Gastroesophageal sphincter (tissue), 4 donors: ENCODE results near the gene TRPC4AP. TPM values are rescaled to one million over a fixed set of nuclear protein-coding genes. Genes with fewer than 3 reads are reported as not detected.
A peak's percentile ranks its signal among the peaks of the same experiment; 100 is the strongest.

Experiments
- ATAC-seq: fragments of 150-250 bp; one replicate; pipeline ENCODE4 v1.9.1; 2016; ENCODE audit warnings: mild to moderate bottlenecking, moderate library complexity
- H3K27ac ChIP-seq, 4 donors: fragments of 200-600 bp; sonication (generic) in 3 of 4; 1 replicate in 3 of 4; 2 replicates in 1 of 4; pipeline ENCODE4 v1.5.1; 2016 to 2019
- H3K27me3 ChIP-seq: fragments of 200-600 bp; sonication (generic); one replicate; pipeline ENCODE4 v1.5.1; 2019
- H3K36me3 ChIP-seq, 2 donors: fragments of 200-600 bp; sonication (generic); one replicate each; pipeline ENCODE4 v1.5.1; 2019; ENCODE audit warnings: control low read depth in 1 of 2
- H3K4me1 ChIP-seq, 3 donors: fragments of 200-600 bp; sonication (generic); 1 replicate in 2 of 3; 2 replicates in 1 of 3; pipeline ENCODE4 v1.5.1; 2016 to 2019; ENCODE audit warnings: control low read depth in 2 of 3
- H3K4me3 ChIP-seq, 2 donors: fragments of 200-600 bp; sonication (generic); one replicate each; pipeline ENCODE4 v1.5.1; 2019; ENCODE audit warnings: mild to moderate bottlenecking in 1 of 2, moderate library complexity in 1 of 2
- H3K9me3 ChIP-seq, 3 donors: fragments of 200-600 bp; sonication (generic); one replicate each; pipeline ENCODE4 v1.5.1; 2017 to 2019; ENCODE audit warnings: control low read depth in 2 of 3
- CTCF ChIP-seq, 4 experiments: fragments of 200-600 bp in 2 of 4; fragments of 450-650 bp in 2 of 4; sonication (generic) in 1 of 4; IDR thresholded peaks; one replicate each; pipeline ENCODE4 v1.5.1; 2017 to 2019; ENCODE audit warnings: antibody characterized with exemption in 4 of 4, mild to moderate bottlenecking in 2 of 4, moderate library complexity in 2 of 4
- EP300 ChIP-seq: sonication (generic); formaldehyde crosslinking; IDR thresholded peaks from one replicate; pipeline ENCODE4 v1.6.1; 2017; ENCODE audit warnings: antibody characterized with exemption, mild to moderate bottlenecking
- POLR2A ChIP-seq, 2 donors: fragments of 450-650 bp; IDR thresholded peaks; one replicate each; pipeline ENCODE4 v1.6.1; 2017; ENCODE audit warnings: antibody characterized with exemption in 2 of 2, mild to moderate bottlenecking in 2 of 2, moderate library complexity in 1 of 2
- POLR2AphosphoS5 ChIP-seq: sonication (generic); formaldehyde crosslinking; IDR thresholded peaks from one replicate; pipeline ENCODE4 v1.6.1; 2017; ENCODE audit warnings: antibody characterized with exemption
- WGBS, 2 donors: methylation state at CpG; one replicate each; pipeline ENCODE4 v1.1.5; 2018; ENCODE audit warnings: low coverage in 1 of 2; 5-methylcytosine and 5-hydroxymethylcytosine counted together
- total RNA-seq, 4 donors: library from RNA; depleted of rRNA; stranded (reverse); fragments of >200 nt; gene quantifications; one replicate each; pipeline ENCODE4 v1.1.0, GENCODE V29; 2016

TRPC4AP gene
- total RNA-seq, 4 donors from 2014 or later: 47.5 to 57.1 (median 52.4) TPM

- Histone ChIP-seq H3K9me3 (no peaks in the 10 kb centered on the region), H3K27ac (no peak overlapping the region), H3K27me3 (no peaks in the 10 kb centered on the region), H3K4me3 (no peak overlapping the region), H3K36me3 (peaks cover 0 to 96% of the 10 kb centered on the region in 2 donors), H3K4me1 (peaks cover 0 to 16% (median 7%) of the 10 kb centered on the region in 3 donors)
- TF ChIP-seq POLR2AphosphoS5 (no peak), POLR2A (IDR thresholded peaks at IDR 0.05) (no peak), EP300 (no peak), CTCF (IDR thresholded peaks at IDR 0.05) (no peak)
- WGBS, 2 donors: 95 to 96% methylated on average over 4 to 11 of the region's 25 CpGs
- no peak for ATAC-seq
These were observed 93.6 kb downstream of the TRPC4AP start for GRCh38 chr20:34999021-34999451.

GRCh38 chr20:34998331-34998950 is 94.2 kb downstream of the TRPC4AP start:
- Histone ChIP-seq H3K27ac (no peak overlapping the region), H3K27me3 (no peaks in the 10 kb centered on the region), H3K4me1 (peaks cover 0 to 16% (median 7%) of the 10 kb centered on the region in 3 donors), H3K4me3 (no peak overlapping the region), H3K9me3 (no peaks in the 10 kb centered on the region), H3K36me3 (peaks cover 0 to 96% of the 10 kb centered on the region in 2 donors)
- ATAC-seq: no peak
- whole genome bisulfite sequencing, 2 donors: 91% methylated on average over 8 of the region's 28 CpGs; no CpG with 5 or more reads in 1 of the 2 donors
- TF ChIP-seq POLR2AphosphoS5: no peak
- no peak for TF ChIP-seq EP300
- TF ChIP-seq CTCF (IDR thresholded peaks at IDR 0.05): no peak
- no peak for TF ChIP-seq POLR2A (IDR thresholded peaks at IDR 0.05)

GRCh38 chr20:34997774-34998173 is 94.8 kb downstream of the TRPC4AP start:
- peaks cover 0 to 96% of the 10 kb centered on the region in 2 donors for H3K36me3 ChIP-seq
- H3K4me3 ChIP-seq: no peak overlapping the region
- TF ChIP-seq CTCF (IDR thresholded peaks at IDR 0.05) (no peak), POLR2A (IDR thresholded peaks at IDR 0.05) (no peak), EP300 (no peak), POLR2AphosphoS5 (no peak)
- peak overlapping the region in 1 of 4 donors; percentile 6 for H3K27ac ChIP-seq
- no peaks in the 10 kb centered on the region for H3K9me3 ChIP-seq
- ATAC-seq: no peak
- WGBS, 2 donors: 92 to 100% methylated on average over 2 of the region's 2 CpGs
- peaks cover 0 to 16% (median 7%) of the 10 kb centered on the region in 3 donors for H3K4me1 ChIP-seq
- no peaks in the 10 kb centered on the region for H3K27me3 ChIP-seq

- H3K9me3 ChIP-seq: no peaks in the 10 kb centered on the region
- peak overlapping the region in 1 of 2 donors; percentile 16 for H3K4me3 ChIP-seq
- TF ChIP-seq POLR2A (IDR thresholded peaks at IDR 0.05) (no peak), CTCF (IDR thresholded peaks at IDR 0.05) (peak in 1 of 4 experiments; percentile 31)
- no peaks in the 10 kb centered on the region for H3K27me3 ChIP-seq
- H3K36me3 ChIP-seq: peaks cover 0 to 92% of the 10 kb centered on the region in 2 donors
- ATAC-seq: peak; percentile 87
- peaks cover 0 to 16% (median 7%) of the 10 kb centered on the region in 3 donors for H3K4me1 ChIP-seq
- no peak overlapping the region for H3K27ac ChIP-seq
- 19 to 33% methylated on average over 1 to 19 of the region's 39 CpGs for WGBS, 2 donors
These were observed 95.5 kb downstream of the TRPC4AP start for GRCh38 chr20:34997131-34997561.
